GM10266 (cell line): Measurements from ENCODE around the gene BHLHE40.

Experiments
- DNase-seq: peaks from one replicate; pipeline ENCODE4 v3.0.0; 2012; ENCODE audit errors: extremely low spot score
- CTCF ChIP-seq: IDR thresholded peaks from 2 replicates; pipeline ENCODE4 v1.5.1; 2012; ENCODE audit warnings: mild to moderate bottlenecking, low read depth; ENCODE audit not compliant: control insufficient read depth, insufficient read depth; ENCODE audit errors: missing control alignments

The BHLHE40 gene

GRCh38 chr3:4974154-4974553 is 5.1 kb upstream of the BHLHE40 start:
- no peak for DNase-seq
- TF ChIP-seq CTCF = no peak

DNA sequence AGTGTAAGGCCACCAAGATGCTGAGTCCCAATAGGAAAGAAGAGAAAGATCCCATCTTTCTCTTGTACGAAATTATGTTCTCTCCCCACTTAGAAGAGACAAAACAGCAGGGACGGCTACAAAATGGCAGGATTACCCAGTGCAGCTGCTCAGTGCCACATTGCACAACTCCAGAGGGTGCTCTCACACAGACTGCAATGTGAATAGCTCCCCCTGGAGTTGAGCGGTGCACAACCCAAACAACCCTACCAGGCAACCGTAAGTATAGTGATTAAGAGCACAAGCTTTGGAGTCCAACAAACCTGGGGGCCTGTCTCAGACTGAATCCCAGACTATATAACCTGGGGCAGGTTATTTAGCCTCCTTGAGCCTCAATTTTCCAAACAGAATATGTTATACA is 3.1 kb upstream of the BHLHE40 start:
- no peak for DNase-seq

GRCh38 chr3:4977001-4977852 is 2.0 kb upstream of the BHLHE40 start:
- DNase-seq = peak; percentile 80
- TF ChIP-seq CTCF = peak; percentile 6

More for the DNA sequence above, 3.1 kb upstream of the BHLHE40 start:
- TF ChIP-seq CTCF = peak; percentile 67

GRCh38 chr3:4977853-4978203 is 1.4 kb upstream of the BHLHE40 start:
- no peak for TF ChIP-seq CTCF
- no peak for DNase-seq

DNA sequence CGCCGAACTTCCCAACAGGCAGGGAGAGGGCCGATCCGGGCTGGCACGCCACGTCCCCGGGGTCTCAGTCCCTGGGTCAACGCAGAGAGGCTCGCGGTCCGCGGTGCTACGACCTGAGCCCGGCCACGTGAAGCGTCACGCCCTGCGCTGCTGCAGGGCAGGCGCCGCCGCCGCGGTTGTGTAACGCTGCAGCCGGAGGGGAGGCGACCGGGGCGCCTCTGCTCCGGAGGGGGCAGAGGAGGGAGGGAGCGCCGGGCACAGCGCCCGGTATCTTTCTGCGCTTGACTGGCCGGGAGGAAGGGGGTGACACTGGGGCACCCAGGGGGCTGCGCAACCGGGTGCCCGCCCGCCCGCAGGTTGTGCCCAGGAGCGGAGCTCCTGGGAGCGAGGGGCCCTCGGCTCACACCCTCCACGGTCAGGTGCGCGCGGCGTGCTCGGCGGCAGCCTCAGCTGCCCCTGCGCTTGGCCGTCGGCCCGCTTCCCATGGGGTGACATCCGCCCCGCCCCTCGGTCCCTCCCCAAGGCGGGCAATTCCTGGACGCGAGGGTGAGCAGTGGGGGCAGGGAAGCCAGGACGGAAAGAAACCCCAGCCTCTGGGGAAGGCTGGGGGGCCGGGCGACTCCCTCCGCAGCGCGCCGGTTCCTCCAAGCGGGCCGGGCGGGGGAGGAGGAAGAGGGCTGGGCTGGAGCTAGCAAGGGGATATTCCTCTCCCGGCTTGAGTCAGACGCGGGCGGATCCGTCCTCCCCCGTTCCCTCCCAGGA is 852 bp upstream of the BHLHE40 start:
- TF ChIP-seq CTCF = no peak
- DNase-seq = peak; percentile 86

DNA sequence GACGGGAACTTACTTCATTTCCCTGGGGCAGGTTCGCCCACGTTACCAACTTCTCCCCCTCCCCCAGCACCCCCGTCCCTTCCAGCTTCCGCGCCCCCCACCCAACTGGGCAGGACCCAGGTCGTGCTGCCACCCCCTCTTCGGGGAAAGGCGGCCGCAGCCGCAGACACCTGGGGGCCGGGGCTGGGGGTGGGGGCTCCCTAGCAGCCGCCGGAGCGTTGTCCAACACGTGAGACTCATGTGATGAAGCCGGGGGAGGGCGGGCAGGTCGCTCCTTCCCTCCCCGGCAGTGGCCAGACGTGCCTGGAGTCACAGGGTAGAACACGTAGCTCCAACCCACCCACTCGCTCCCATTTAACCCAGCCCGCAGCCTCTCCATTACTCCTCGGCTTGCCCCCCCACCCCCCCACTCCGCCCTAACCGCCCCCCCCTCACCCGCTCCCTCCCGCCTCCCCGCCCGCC is 240 bp upstream of the BHLHE40 start:
- no peak for TF ChIP-seq CTCF
- peak; percentile 89 for DNase-seq
